Hepatocyte (in vitro differentiated cells): ENCODE results near the gene SMIM22. TPM values are rescaled to one million over a fixed set of nuclear protein-coding genes. Genes with fewer than 3 reads are reported as not detected.

Source experiments
- DNase-seq: peaks from one replicate; pipeline ENCODE4 v3.0.0-alpha.2; 2016; ENCODE audit warnings: low spot score
- H2AFZ ChIP-seq: fragments of 200-600 bp; sonication (generic); 2 replicates; pipeline ENCODE4 v1.6.0; 2016; ENCODE audit warnings: antibody characterized with exemption, mild to moderate bottlenecking
- H3K27ac ChIP-seq: fragments of 200-600 bp; sonication (generic); 2 replicates; pipeline ENCODE4 v1.5.1; 2016; ENCODE audit warnings: mild to moderate bottlenecking
- H3K27me3 ChIP-seq: fragments of 200-600 bp; sonication (generic); 2 replicates; pipeline ENCODE4 v1.6.1; 2016
- H3K36me3 ChIP-seq: fragments of 200-600 bp; sonication (generic); replicated peaks from 2 replicates; pipeline ENCODE4 v1.5.1; 2016; ENCODE audit warnings: low read depth; ENCODE audit not compliant: insufficient read depth
- H3K4me1 ChIP-seq: fragments of 200-600 bp; sonication (generic); 2 replicates; pipeline ENCODE4 v1.5.1; 2016; ENCODE audit warnings: mild to moderate bottlenecking, moderate library complexity; ENCODE audit not compliant: insufficient read depth
- H3K4me2 ChIP-seq: fragments of 200-600 bp; sonication (generic); 2 replicates; pipeline ENCODE4 v1.6.0; 2016
- H3K4me3 ChIP-seq: fragments of 200-600 bp; sonication (generic); 2 replicates; pipeline ENCODE4 v1.5.1; 2016; ENCODE audit warnings: mild to moderate bottlenecking
- H3K79me2 ChIP-seq: fragments of 200-600 bp; sonication (generic); 2 replicates; pipeline ENCODE4 v1.6.0; 2017; ENCODE audit warnings: mild to moderate bottlenecking
- H3K9me2 ChIP-seq: fragments of 200-600 bp; sonication (generic); replicated peaks from 2 replicates; pipeline ENCODE4 v1.6.0; 2017; ENCODE audit warnings: mild to moderate bottlenecking; ENCODE audit not compliant: insufficient read depth
- H3K9me3 ChIP-seq: fragments of 200-600 bp; sonication (generic); 2 replicates; pipeline ENCODE4 v1.5.1; 2016; ENCODE audit warnings: low read depth, mild to moderate bottlenecking
- H4K20me1 ChIP-seq: fragments of 200-600 bp; sonication (generic); 2 replicates; pipeline ENCODE4 v1.6.0; 2016; ENCODE audit warnings: mild to moderate bottlenecking; ENCODE audit not compliant: insufficient read depth, poor library complexity, severe bottlenecking
- CTCF ChIP-seq: fragments of 200-600 bp; sonication (generic); IDR thresholded peaks from 2 replicates; pipeline ENCODE4 v1.5.1; 2016; ENCODE audit warnings: antibody characterized with exemption, mild to moderate bottlenecking; ENCODE audit not compliant: poor library complexity
- EZH2 ChIP-seq: fragments of 200-600 bp; sonication (generic); IDR thresholded peaks from 2 replicates; pipeline ENCODE4 v1.6.1; 2016; ENCODE audit warnings: antibody characterized with exemption, mild to moderate bottlenecking, borderline replicate concordance
- EZH2phosphoT487 ChIP-seq: fragments of 200-600 bp; sonication (generic); IDR thresholded peaks from one replicate; pipeline ENCODE4 v1.6.1; 2018; ENCODE audit warnings: antibody characterized with exemption, mild to moderate bottlenecking, low read depth, moderate library complexity; ENCODE audit not compliant: unreplicated experiment, severe bottlenecking
- WGBS: methylation state at CpG from one replicate; pipeline ENCODE4 v1.1.6; 2016; ENCODE audit warnings: low lambda C conversion rate; ENCODE audit errors: missing lambda C conversion rate; 5-methylcytosine and 5-hydroxymethylcytosine counted together
- polyA plus RNA-seq: library from polyadenylated mRNA; unstranded; fragments of >200 nt; fragmentation: Nextera tagmentation; extraction: Ambion mirVana; gene quantifications from 2 replicates; pipeline ENCODE4 v1.2.1, GENCODE V29; 2016
- total RNA-seq: library from RNA; depleted of rRNA; stranded (reverse); fragments of >200 nt; gene quantifications from 2 replicates; pipeline ENCODE4 v1.2.3, GENCODE V29; 2014

The SMIM22 gene
- total and polyA plus RNA-seq, 2 experiments from 2014 or later, result 15.1 TPM; not detected in 1

- Histone ChIP-seq H3K36me3 (no peaks in the 10 kb centered on the region), H3K27me3 (no peaks in the 10 kb centered on the region), H3K9me2 (no peaks in the 10 kb centered on the region), H3K9me3 (no peaks in the 10 kb centered on the region), H4K20me1 (no peaks in the 10 kb centered on the region), H2AFZ (no peak overlapping the region), H3K27ac (no peak overlapping the region), H3K4me2 (no peak overlapping the region), H3K79me2 (peaks cover 31% of the 10 kb centered on the region), H3K4me1 (no peaks in the 10 kb centered on the region), H3K4me3 (no peak overlapping the region)
- DNase-seq, result no peak
- WGBS, result over 99% methylated on average over 9 of the region's 9 CpGs
- TF ChIP-seq CTCF (no peak), EZH2phosphoT487 (no peak), EZH2 (no peak)
These were observed 33.0 kb upstream of the SMIM22 start for GRCh38 chr16:4762205-4762604.

GRCh38 chr16:4763791-4764190, 31.4 kb upstream of the SMIM22 start:
- no peak for DNase-seq
- no peak overlapping the region for H2AFZ ChIP-seq
- no peaks in the 10 kb centered on the region for H3K27me3 ChIP-seq
- 94% methylated on average over 7 of the region's 7 CpGs for WGBS
- H3K27ac ChIP-seq, result no peak overlapping the region
- H3K4me3 ChIP-seq, result no peak overlapping the region
- no peaks in the 10 kb centered on the region for H3K36me3 ChIP-seq
- H3K4me2 ChIP-seq, result no peak overlapping the region
- H3K79me2 ChIP-seq, result peaks cover 31% of the 10 kb centered on the region
- no peaks in the 10 kb centered on the region for H3K9me3 ChIP-seq
- TF ChIP-seq EZH2phosphoT487 (no peak), EZH2 (no peak), CTCF (no peak)
- H3K9me2 ChIP-seq, result no peaks in the 10 kb centered on the region
- no peaks in the 10 kb centered on the region for H3K4me1 ChIP-seq
- no peaks in the 10 kb centered on the region for H4K20me1 ChIP-seq

GRCh38 chr16:4765511-4766474, 29.4 kb upstream of the SMIM22 start:
- TF ChIP-seq EZH2, result no peak
- TF ChIP-seq CTCF, result no peak
- no peak for TF ChIP-seq EZH2phosphoT487
- 81% methylated on average over 26 of the region's 26 CpGs for whole genome bisulfite sequencing
- peak overlapping the region; percentile 64 for H3K27ac ChIP-seq

More at GRCh38 chr16:4765511-4766474, 29.4 kb upstream of the SMIM22 start:
- Histone ChIP-seq H2AFZ (no peak overlapping the region), H3K9me3 (no peaks in the 10 kb centered on the region), H3K36me3 (no peaks in the 10 kb centered on the region), H3K27me3 (no peaks in the 10 kb centered on the region), H3K9me2 (no peaks in the 10 kb centered on the region), H3K4me3 (peak overlapping the region; percentile 92), H4K20me1 (no peaks in the 10 kb centered on the region), H3K4me2 (peak overlapping the region; percentile 89), H3K79me2 (peaks cover 31% of the 10 kb centered on the region), H3K4me1 (no peaks in the 10 kb centered on the region)
- DNase-seq, result no peak
